ENCODE data around the gene GMIP.

- no peak for TF ChIP-seq CTCF (conservative IDR thresholded peaks at IDR 0.05 in 1 of 2, IDR thresholded peaks at IDR 0.05 in 1 of 2; ENCODE audit: extremely low read depth in 1 of 2, insufficient read depth in 1 of 2, low read depth in 1 of 2, low read length in 2 of 2)
- no peak for TF ChIP-seq EZH2 (IDR thresholded peaks at IDR 0.05; ENCODE audit: borderline replicate concordance, low read length)
Measured at GRCh38 chr19:19628501-19629134, 14.8 kb downstream of the GMIP start.

All from mammary epithelial cell (primary cell).